GM19351 (cell line): ENCODE data around the gene KREMEN2.
A peak's percentile ranks its signal among the peaks of the same experiment; 100 is the strongest.

Experiments
- ATAC-seq: cut with Tn5 transposase; IDR thresholded peaks from one replicate; pipeline ENCODE4 v1.9.1; 2021; ENCODE audit warnings: mild to moderate bottlenecking, moderate library complexity; ENCODE audit not compliant: unreplicated experiment

Gene KREMEN2

GRCh38 chr16:2963074-2963722, 877 bp upstream of the KREMEN2 start:
- no peak for ATAC-seq

- no peak for ATAC-seq
These were observed 631 bp downstream of the KREMEN2 start for GRCh38 chr16:2964475-2965336.

GRCh38 chr16:2966043-2966807, 2.1 kb downstream of the KREMEN2 start:
- no peak for ATAC-seq

- no peak for ATAC-seq
These were observed 2.7 kb downstream of the KREMEN2 start for GRCh38 chr16:2966808-2967191.

GRCh38 chr16:2967211-2967631, 3.1 kb downstream of the KREMEN2 start:
- ATAC-seq, result no peak

GRCh38 chr16:2967721-2968161, 3.7 kb downstream of the KREMEN2 start:
- no peak for ATAC-seq

GRCh38 chr16:2968368-2968737, 4.3 kb downstream of the KREMEN2 start:
- no peak for ATAC-seq

GRCh38 chr16:2968738-2969544, 4.9 kb downstream of the KREMEN2 start, which contains the start of gene PAQR4:
Gene PAQR4 (plus strand): TSS chr16:2969348. CDS start chr16:2969675, 327 bp downstream.
- ATAC-seq, result peak; percentile 70

GRCh38 chr16:2969545-2970521, 5.8 kb downstream of the KREMEN2 start:
- ATAC-seq, result peak; percentile 47

- ATAC-seq, result no peak
These were observed 6.5 kb downstream of the KREMEN2 start for GRCh38 chr16:2970563-2970962.

- no peak for ATAC-seq
These were observed 7.3 kb downstream of the KREMEN2 start for GRCh38 chr16:2971134-2971984.

GRCh38 chr16:2971985-2972784, 8.1 kb downstream of the KREMEN2 start:
- ATAC-seq, result no peak

GRCh38 chr16:2973093-2973492, 9.0 kb downstream of the KREMEN2 start:
- no peak for ATAC-seq

- no peak for ATAC-seq
These were observed 9.7 kb downstream of the KREMEN2 start for GRCh38 chr16:2973605-2974318.

GRCh38 chr16:2974319-2975056, 10.4 kb downstream of the KREMEN2 start:
- no peak for ATAC-seq

- ATAC-seq, result no peak
These were observed 11.2 kb downstream of the KREMEN2 start for GRCh38 chr16:2975161-2975795.
